Measurements from ENCODE around the gene CRB1.
"Not testable (repeated sequence)": the region's sequence is repeated elsewhere in the genome, so short reads cannot be mapped to it uniquely, and the experiment has no call there.

The CRB1 gene

DNA sequence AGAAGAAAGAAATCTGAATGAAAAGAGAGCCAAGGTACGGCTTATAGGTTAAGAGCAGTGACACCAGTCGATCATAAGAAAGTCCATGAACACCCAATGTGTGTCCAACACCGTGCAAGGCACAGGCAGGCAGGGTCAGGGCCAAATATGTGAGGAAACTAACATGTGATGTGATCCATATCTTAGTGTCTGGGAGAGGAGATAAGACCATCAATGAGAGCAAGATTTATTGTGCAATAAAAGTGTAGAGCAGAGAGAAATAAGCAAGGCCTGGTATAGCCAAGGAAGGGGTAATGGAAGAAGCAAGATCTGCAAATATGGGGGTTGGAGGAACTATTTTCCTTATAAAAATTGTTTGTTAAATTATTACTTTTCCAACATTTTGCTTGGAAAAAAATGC is 198.8 kb downstream of the CRB1 start:
- no peak for DNase-seq

DNA sequence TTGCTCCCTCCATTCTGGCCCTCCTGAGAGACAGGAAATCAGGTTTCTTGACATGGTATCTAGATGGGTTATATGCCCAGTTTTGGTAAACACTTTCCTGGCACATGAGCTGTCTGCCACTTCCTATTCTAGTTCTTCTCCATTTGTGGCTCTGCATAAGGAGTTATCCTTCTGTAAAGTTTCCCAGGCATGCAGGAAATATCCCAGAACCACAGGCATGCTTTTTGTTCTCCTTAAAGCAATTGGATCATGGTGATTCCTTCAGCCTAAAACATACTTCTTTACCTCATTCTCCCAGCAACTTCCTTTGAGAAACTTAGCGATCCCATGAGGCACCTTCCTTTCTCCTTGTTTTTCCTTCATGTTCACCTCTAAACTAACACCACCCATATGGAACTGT is 199.8 kb downstream of the CRB1 start:
- no peak for DNase-seq

DNA sequence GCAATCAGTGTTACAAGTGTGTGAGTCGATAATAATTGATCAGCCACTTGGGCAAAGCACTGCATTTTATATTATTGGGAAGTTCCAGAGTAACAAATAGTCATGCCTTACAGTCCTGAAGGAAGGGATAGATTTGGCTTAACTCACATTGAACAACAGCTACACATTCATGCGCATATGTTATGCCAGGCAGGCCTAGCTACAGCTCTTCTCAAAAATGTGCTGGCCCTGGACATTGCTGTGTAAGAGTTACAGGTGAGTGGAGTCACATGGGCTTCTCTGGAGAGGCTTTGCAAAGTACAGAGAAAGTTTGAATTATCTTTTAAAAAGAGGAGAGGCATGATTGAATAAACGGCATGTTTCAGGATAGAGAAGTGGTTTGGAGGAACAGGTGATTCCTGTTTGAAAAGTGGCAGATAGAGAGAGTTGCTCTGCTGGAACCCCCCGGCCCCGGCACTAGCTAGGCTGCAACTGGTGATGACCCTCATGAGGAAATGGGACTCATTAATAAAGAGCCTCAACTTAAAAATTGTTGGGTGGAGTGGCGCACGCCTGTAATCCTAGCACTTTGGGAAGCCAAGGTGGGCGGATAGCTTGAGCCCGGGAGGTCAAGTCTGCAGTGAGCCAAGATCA is 200.6 kb downstream of the CRB1 start:
- DNase-seq, result no peak

DNA sequence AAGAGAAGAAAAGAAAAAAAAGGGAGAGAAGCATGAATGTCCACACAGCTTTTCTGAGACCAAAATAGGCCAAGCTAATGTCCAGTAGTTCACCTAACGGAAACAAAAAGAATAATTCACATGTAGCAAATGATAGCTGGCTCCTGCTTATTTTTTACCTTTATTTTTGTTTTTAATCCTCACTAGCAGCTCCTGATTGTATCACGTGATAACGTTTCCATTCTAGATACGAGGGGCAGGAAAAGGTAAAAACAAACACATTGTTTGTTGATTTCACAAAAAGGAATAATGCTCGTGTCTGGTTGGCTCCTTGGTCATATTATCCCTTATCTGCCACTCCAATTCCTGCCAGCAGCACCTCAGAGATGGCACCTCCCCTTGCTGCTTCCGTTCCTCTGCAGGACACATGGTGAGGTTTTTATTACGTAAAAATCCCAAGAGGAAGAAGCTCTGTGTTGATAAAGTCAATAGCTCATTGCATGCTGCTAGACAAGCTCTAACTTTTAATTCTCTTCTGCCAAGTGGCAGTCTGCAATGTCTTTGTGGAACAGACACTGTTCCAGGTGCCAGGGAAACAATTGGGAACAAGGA is 201.7 kb downstream of the CRB1 start:
- no peak for DNase-seq

DNA sequence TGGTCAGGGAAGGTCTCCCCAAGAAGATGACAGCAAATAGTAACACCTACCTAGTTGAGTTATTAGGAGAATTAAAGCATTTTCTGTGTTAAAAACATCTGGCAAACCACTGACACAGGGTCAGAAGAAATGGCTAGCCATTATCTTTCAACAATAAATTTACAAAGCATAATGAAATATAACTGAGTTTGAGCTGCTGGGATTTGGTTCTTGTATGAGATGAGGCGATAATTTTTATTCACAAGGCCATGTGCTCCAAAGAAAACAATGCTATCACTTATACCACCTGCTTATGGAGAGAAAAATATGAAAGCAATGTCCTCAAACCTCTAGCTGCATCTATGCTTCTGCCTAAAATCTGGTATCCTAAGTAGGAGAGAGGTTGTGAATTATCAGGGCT is 202.3 kb downstream of the CRB1 start:
- DNase-seq, result no peak

DNA sequence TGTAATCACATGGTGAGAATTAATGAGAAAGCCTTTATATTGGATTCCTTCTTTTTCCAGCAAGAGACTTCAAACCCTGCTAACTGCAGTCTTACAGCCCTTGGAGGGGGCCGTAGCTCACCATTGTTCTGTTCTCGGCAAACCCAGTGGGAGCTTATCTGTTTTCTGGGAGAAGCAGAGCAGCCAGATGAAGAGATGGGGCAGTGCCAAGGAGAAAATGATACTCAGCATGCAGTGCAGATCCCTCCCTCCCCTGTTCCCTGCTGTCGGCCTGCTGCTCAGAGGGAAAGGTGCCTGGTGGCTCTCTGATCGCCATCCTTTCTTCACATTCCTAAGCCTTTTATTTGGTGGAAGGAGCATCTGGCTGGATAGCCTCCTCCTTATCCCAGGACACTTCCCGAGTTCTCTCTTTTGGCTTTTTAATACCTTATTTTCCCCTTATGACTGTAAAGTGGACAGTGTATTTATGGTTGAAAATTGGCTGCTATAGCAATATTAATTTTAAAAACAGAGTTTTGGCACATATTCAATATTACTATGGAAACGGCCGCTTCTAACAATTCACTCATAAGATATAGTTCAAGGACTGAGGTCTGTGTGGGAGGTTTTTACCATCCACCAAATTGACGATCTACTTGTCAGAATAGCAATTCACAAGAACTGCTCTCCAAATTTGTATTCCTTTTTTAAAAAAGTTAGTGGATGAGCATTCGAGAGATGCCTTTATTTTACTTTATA is 203.4 kb downstream of the CRB1 start:
- DNase-seq, result no peak

DNA sequence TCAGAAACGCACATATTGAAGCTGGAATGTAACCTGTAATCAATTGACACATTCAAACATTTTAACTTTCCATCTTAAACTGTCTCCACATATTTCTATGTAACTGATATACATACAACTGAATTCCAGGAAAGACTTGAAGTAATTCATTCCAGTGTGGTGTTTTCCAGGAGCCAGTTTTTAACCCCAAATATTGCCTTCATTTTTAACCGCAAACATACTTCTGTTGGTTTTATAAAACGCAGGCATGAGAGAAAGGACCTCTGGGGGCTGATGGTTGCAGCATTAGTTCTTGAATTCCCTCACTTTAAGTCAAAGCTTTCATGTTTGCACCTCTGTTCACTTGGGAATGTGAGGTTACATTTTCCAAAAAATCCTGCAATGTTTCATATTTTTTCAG is 204.1 kb downstream of the CRB1 start:
- no peak for DNase-seq

DNA sequence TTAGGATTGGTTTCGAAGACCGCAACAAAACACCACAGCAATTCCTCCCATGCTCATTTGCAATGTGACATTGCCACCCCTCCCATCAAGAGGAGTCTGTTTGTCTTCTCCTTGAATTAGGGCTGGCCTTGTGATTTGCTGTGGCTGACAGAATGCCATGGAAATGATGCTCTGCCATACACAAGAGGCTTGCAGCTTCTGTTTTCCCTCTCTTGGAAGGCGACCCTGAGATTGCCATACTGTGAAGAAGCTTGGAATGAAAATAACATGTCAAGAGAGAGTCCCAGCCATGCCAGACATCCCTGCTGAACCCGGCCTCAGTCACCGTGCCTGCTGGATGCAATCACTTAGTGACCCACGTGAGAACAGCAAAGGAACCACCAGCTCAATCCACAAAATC is 212.4 kb downstream of the CRB1 start:
- DNase-seq, result no peak

DNA sequence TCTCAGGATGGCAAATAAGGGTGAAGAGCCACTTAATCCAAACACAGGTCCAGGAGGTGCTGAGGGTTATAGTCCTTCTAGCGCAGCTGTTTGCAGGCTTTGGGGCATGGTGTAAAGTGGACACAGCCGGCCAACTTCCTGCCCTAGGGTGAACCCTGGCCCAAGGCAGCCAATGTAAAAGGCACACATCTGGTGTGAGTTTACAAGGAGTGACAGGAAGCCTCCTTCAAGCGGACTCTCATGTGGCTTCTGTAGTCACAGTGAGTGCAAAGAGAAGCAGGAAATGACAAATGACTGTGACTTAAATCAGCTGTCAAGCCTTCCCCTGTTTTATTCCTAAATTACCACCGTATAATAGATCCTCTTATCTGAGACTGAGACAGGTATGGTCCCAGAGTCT is 213.0 kb downstream of the CRB1 start:
- DNase-seq, result no peak

DNA sequence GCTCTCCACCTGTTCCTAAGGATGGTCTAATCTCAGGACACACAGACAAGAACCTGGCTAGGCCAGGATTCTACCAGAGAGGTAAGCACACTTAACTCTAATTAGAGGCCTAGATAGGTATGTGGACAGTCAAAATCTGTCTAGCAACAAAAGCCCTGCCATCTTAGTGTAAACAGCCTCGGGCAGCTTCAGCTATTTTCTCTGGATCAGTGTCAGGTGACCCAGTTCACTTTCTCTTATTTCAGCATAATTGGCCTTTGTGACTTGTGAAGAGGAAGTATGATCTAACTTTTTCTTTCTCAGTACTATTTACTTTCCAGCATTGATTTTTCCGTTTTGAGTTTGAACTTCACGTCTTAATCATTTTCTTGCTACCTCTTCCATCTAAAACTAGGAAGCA is 217.7 kb downstream of the CRB1 start:
- DNase-seq, result no peak

DNA sequence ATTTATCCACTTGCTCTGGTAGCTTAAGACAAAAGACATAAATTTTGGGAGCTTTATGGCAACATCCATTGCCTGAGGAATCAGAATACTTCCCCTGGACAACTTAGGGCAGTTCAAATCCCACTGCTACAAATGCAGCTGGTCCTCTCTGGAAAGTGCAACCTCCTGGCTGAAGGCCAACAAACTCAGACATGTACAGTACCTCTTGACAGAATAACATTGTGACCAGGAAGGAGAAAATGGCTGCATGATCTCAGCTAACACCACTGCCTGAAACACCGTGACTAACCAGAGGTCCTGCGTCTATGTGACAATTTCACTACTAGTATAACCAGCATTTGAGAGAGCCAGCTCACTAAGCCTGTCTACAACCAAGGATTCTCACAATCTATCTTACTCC is 218.9 kb downstream of the CRB1 start:
- DNase-seq, result no peak

DNA sequence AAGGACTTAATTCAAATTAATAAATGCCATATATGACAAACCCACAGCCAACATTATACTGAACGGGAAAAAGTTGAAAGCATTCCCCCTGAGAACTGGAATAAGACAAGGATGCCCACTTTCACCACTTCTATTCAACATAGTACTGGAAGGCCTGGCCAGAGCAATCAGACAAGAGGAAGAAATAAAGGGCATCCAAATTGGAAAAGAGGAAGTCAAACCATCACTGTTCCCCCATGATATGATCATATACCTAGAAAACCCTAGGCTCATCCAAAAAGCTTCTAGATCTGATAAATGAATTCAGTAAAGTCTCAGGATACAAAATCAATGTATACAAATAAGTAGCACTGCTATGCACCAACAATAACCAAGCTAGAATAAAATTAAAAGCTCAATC is 223.5 kb downstream of the CRB1 start:
- not testable (repeated sequence) for DNase-seq

DNA sequence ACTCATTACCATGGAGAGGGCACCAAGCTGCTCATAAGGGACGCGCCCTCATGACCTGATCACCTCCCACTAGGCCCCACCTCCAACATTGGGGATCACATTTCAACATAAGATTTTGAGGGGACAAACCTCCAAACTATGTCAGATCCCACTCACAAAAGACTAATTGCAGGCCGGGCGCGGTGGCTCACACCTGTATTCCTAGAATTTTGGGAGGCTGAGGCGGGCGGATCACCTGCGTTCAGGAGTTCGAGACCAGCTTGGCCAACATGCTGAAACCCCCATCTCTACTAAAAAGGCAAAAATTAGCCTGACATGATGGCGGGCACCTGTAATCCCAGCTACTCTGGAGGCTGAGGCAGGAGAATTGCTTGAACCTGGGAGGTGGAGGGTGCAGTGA is 228.7 kb downstream of the CRB1 start:
- no peak for DNase-seq

DNA sequence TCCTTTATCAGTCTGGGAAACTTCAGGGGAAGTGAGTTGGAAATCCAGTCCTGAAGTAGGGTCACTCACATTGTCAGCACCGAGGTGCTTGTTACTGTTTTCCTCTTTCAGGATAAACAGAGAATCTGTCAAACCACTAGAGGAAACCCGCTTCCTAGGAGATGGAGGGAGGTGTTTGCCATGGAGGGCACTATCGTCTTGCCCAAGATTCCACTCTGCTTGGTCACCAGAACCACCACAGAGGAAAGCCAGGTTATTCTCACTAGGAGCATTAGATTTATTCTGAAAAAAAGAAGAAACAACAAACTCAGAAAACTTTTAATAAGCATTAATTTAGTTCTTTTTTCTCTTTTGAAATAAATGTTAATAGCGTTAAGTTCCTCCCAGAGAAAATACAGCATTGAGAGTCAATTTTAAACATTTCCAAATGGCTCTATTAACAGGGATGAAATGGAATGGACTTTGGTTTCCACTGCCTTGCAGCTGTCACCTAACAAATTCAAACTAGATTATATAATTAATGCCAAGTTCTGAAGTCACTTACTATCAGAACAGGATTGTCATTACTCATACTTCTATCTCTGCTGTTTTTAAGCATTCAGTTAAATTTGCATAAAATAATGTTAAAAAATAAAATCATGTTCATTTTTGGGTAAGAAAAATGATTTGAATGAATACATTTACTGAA is 242.8 kb downstream of the CRB1 start:
- no peak for DNase-seq

DNA sequence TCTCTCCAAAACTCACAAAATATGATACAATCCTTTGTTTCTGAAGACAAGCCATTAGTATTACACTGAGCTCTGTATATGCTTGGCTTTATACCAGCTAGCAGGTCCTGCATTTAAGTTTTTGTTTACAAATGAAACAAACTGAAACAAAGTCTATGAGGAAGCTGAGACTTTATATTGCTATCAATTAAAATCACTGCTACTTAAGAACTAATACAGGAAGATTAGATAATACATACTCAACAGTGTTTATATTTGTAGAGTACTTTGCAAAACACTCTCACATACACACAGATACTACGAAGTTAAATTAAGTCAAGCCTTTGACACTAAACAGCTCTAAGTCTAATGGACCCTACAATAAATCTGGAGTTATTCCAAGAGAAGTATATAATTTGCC is 247.4 kb downstream of the CRB1 start:
- no peak for DNase-seq

DNA sequence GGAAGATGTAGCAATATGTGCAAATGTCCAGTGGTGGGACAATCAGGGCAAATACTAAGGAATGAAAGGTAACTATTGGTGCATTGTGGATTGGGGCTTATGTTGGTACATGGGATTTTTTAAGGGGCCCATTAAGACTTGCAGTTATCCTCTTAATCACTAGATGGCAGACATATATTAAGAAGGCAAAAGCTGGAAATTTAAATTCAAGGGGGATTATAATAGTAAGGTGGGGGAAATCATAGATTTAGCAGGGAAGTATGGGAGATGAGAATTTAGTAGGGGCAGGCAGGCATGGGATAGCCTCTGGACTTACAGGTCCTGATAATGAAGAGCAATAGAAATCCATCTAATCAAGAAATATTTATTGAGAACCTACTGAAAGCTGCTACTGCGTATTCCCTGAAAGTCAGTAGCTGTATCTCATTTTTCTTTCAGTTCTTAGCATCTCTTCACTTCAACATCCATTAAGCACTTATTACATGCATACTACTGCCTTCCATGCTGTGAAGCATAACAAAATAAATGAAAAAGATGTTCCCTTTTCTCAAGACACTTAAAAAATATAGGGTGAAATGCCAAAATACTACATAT is 251.8 kb downstream of the CRB1 start:
- DNase-seq, result no peak

DNA sequence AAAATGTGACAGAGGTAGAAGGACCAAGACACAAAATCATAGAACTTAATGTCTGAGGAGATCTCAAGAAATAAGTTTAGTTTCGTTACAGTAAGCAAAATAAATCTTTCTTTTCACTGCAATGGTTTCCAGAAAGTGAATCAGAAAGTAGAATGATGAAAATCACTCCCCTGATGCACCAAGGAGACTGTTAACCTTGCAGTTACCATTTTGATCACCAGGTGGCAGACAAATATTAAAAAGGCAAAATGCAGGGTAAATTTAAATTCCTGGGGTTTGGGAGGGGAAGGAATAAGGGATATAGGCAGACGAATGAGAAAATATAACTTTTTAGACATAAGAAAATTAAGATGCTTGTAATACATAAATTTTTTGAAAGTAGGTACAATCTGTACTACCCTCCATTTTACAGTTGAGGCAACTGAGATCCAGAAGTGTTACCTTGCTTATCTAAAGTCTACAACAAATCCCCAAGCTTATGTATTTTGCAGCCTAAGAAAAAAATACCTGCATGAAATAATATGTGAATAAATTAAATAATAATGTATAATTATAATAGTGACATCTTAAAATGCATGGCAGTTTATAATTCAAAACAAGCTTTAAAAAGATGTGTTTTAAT is 253.2 kb downstream of the CRB1 start:
- peak in 1 of 2 donors; percentile 40 for DNase-seq

DNA sequence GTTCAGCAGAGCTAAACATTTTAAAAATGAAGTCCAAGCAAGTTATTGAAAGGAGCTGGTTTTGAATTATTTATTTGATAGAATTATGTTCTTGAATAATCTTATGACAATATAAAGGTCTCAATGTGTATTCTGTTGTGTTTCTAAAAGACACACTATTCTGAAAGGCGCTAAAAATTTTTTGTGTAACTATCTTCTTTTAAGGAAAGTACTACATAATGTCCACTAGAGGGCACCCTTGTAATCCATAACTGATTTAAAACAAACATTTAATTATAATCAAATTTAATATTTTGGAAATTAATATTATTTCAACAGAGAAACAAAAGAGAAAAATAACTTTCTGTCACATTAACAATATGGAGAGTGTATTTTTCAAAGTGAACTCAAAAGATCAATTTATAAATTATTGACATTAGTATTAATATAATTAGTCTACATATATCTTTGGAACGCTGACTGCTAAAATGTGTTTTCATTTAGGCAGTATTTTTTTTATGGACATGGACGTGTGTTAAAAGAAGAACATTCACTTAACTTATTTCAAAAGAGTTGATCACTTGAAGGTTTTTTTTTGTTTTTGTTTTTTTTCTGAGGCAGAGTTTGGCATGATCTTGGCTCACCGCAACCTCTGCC is 258.8 kb downstream of the CRB1 start:
- DNase-seq, result no peak

Data from activated CD4-positive, alpha-beta T cell treated with anti-CD3 and anti-CD28 coated beads for 4 hours (primary cell).